HuH-7.5 (cell line): ENCODE data around the gene PPP2CA.
"Not testable (repeated sequence)": the region's sequence is repeated elsewhere in the genome, so short reads cannot be mapped to it uniquely, and the experiment has no call there.

Experiments used
- DNase-seq: peaks from one replicate; pipeline ENCODE4 v3.0.0; 2011; ENCODE audit warnings: low spot score

PPP2CA gene

GRCh38 chr5:134225780-134226440, at the start of gene PPP2CA:
TSS of gene PPP2CA (minus strand) at chr5:134226073. CDS start at chr5:134225861, 212 bp downstream.
- DNase-seq = peak; percentile 82

- DNase-seq = no peak
Observed at GRCh38 chr5:134273642-134274395, 47.9 kb upstream of the PPP2CA start.

- DNase-seq = no peak
Observed at GRCh38 chr5:134271059-134271458, 45.2 kb upstream of the PPP2CA start.

GRCh38 chr5:134268919-134269318, 43.0 kb upstream of the PPP2CA start:
- no peak for DNase-seq

DNA sequence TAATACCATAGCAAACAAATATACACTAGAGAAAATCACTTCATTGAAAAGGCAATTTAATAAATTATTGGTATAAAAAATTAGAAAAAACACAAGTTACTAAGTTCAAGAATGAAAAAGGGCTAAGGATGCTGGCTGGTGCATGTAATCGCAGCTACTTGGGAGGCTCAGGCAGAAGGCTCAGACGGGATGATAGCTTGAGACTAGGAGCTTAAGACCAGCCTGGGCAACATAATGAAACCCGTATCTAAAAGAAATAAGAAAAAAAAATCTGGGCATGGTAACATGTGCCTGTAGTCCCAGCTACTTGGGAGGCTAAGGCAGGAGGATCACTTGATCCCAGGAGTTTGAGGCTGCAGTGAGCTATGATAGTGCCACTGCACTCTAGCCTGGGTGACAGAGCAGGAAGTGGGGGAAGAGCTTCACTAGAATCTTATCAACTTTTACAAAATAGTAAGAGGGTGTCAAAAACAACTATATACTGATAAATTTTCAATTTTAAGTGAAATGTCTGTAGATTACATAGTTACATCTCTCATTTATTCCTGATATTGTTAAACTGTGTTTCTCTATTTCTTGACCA, 42.2 kb upstream of the PPP2CA start:
- no peak for DNase-seq

DNA sequence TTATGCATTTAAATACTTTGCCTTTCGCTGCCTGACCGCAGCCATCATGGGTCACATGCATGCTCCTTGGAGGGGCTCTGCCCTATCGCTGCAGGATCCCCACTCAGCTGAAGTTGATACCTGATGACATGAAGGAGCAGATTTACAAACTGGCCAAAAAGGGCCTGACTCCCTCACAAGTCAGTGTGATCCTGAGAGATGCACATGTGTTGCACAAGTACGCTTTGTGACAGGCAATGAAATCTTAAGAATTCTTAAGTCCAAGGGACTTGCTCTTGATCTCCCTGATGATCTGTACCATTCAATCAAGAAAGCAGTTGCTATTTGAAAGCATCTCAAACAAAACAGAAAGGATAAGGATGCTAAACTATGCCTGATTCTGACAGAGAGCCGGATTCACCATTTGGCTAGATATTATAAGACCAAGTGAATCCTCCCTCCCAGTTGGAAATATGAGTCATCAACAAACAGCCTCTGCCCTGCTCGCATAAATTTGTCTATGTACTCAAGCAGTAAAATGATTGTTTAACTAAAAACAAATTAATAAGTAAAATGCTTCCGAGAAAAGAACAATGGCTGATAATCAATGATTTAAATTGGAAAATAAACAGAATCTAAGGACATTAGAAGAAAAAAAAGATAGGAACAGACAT, 41.6 kb upstream of the PPP2CA start:
- DNase-seq = no peak

- DNase-seq = no peak
Observed at GRCh38 chr5:134263801-134264200, 37.9 kb upstream of the PPP2CA start.

DNA sequence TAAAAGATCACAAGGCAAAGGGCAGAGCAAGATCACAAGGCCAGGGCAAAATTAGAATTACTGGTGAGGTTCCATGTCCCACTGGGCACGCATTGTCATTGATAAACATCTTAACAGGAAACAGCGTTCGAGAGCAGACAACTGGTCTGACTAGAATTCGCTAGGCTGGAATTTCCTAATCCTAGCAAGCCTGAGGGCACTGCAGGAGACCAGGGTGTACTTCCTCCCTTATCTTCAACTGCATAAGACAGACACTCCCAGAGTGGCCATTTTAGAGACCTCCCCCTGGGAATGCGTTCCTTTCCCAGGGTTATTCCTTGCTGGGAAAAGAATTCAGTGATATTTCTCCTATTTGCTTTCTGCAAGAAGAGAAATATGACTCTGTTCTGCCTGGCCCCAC, 36.8 kb upstream of the PPP2CA start:
- DNase-seq = not testable (repeated sequence)

GRCh38 chr5:134258896-134259295, 33.0 kb upstream of the PPP2CA start:
- DNase-seq = no peak

DNA sequence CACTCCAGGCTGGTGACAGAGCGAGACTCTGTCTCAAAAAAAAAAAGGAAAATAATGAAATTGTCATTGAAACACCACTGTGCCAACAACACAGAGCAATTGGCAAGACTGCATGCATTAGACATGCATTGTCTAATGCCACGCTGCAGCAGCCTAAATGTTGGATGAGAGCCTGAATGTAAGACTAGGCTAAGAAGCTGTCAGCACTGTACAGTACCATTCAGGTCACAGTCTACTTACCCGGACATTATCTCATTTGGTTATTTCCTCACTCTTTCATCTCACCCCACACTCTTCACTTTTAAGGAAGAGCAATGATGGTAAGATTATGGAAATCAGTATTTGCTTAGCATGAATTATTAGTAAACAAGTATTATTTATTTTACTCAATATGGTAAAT, 31.3 kb upstream of the PPP2CA start:
- no peak for DNase-seq

DNA sequence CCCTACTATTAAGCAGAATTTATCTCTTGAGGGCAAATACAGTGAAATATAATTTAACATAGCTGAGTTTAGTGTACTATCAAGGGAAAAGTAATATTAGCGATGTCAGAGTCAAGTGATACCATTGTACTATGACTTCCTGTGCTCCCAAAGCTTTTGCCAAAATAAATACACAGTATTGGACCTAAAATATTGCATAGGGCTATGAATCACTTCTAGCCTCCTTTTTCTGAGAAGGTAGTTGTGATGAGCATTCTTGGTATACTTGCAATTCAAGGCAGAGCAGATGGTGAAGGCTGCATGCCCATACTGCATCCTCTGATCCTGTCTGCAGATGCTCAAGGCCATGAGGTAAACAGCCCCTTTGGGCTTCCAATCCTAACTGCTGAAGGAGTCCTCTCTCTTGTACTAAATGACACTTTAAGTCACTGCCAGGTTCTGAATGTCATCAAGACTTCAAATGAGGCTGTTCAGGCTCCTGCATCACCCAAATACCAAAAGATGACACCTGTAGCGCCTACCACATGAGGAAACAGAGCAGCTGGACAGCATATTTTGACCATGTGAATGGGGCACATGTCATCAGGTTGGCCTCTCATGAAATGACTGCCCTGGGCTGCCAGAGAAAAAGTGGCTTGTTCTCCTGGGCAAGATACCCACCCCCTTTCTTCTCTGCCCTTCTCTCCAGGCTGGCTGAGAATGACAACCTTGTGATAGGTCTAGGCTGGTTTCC, 29.7 kb upstream of the PPP2CA start:
- DNase-seq = no peak

DNA sequence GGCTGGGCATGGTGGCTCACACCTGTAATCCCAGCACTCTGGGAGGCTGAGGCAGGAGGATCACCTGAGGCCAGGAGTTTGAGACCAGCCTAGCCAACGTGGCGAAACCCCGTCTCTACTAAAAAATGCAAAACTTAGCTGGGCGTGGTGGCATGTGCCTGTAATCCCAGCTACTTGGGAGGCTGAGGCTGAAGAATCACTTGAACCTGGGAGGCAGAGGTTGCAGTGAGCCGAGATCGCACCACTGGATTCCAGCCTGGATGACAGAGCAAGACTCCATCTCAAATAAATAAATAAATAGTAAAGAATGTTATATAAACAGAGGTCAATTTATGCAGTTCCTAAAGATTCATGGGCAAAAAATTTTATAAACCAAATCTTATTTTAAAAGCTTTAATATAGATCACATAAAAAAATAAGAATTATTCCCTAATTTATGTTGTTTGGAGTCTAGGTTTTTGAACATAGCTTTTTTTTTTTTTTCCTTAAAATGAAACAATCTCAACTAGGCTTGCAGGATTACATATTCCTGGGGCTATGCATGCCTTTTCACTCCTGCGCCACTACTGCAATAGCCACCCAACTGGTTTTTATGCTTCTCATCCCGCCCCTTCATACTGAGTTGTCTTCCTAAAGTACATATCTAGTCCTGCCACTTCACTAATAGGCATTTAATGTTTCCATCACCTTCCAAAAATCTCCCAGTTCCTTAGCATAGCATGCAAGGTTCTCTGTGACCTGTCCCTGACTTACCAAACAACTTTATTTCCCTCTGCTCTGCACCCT, 27.7 kb upstream of the PPP2CA start:
- DNase-seq = not testable (repeated sequence)

- no peak for DNase-seq
Observed at GRCh38 chr5:134252671-134253070, 26.8 kb upstream of the PPP2CA start.

DNA sequence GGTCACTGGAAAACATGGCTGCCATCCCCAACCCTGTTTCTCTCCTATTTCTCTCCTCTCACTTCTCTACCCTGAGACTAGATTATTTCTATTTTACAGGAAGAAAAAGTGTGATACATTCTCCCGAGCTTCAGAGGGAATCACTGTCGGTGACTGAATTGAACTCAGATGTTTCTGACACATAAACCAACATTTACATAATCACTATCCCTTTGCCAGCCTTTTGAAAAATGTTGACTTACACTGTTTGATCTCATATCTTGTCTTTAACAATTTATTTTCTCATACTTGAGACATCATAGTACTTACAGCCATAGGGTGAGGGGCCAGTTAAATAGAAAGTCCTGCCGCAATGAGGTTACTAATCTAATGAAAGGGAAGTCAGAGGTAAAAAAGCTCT, 25.1 kb upstream of the PPP2CA start:
- DNase-seq = no peak

DNA sequence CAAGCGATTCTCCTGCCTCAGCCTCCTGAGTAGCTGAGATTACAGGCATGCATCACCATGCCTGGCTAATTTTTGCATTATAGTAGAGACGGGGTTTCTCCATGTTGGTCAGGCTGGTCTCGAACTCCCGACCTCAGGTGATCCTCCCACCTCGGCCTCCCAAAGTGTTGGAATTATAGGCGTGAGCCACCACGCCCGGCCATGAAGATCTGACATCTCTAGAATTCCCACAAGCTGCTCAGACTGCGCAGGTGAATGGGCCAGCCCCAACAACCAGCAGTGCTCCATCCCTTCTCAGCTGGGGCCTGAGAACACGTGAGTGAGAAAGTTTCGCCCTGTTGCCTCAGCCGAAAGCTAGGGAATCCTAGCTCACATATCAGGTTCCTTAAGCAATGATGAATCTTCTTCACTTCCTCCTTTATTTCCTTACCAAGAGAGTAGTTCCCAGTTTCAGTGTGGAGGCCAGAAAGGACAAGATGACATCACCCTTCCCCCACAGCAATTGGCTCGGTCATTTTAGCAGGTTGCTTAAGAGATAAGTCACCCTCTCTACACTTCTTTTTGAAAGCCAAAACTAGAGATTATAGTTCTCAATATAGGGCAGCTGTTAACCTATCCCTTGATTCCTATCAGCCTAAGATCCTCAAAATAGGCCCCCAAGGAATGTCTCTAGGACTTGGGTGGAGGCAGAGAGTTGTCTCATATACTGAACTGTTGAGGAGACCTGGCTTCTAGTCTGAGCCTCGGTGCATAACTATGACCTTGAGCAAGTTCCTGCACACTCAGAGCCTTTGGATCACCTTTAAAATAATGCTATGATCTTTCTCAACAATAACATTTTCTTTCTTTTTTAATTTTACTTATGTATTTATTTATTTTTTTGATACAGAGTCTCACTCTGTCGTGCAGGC, 23.9 kb upstream of the PPP2CA start:
- DNase-seq = no peak

GRCh38 chr5:134248256-134248655, 22.4 kb upstream of the PPP2CA start:
- no peak for DNase-seq

DNA sequence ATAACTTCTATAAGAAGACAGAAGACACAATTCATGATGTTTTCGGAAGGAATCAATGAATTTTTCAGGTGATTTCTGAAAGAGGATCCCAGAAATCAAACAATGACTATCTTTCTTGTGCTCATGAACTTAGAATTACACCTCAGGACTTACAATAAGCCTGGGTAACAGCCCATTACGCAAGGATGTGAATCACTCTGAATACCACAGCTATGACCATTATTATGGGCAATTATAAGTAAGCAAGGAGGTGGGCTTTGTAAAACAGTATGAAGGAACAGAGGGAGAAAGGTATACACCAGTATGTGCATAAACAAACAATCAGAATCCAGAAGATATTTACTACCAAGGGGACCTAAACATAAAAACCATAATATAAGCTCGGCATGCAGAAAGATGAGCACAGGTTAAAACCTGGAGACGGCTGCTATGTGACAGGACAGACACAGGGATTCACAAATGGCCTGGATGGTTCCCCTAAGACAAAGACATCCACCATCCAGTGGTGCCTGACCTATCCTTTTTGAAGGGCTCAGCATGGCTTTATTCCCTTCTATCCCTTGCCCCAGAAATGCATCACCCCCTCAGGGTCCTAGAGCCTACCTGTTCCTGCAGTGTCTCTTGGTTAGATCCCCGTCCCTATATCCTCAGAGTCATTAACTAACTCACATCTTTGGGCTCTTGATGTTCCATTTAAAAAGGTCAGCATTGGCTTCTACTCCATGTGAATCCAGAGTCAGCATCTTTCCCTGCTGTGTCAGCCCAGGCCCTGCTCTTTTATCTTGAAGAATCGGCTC, 21.8 kb upstream of the PPP2CA start:
- DNase-seq = no peak

DNA sequence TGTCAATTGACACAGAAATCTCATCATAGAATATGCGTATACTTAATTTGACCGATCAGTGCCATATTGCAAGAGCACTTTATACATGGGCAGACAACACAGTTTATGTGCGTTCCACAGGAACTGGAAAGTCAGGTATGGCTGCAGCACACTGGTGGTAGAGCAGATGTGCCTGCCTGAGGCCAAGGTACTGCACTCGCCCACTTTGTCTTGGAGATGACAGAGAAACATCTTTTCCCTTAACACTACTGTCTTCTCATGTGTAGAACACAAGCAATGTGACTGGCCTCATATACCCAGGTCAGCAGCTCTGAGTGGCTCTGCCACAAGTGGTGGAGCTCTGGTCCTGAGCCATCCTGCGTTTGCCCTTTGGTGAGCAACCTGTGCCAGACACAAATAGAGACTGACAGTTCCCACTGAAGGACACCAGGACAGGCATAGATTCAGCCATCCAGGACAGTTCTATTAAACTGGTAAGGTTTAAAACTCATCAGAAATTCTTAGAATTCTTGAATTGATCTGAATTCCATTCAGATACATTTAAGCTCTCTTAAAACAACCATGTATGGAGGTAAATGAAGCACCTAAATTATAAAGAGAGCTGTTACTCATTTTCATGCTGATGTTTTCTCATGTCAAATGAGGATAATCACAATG, 21.0 kb upstream of the PPP2CA start:
- DNase-seq = no peak

GRCh38 chr5:134245692-134246091, 19.8 kb upstream of the PPP2CA start:
- DNase-seq = no peak
